Activated CD4-positive, alpha-beta T cell treated with anti-CD3 and anti-CD28 coated beads, Interleukin-2, amount 50 U/mL, for 4 hours (primary cell): ENCODE results near the gene CAMSAP2.
A peak's percentile ranks its signal among the peaks of the same experiment; 100 is the strongest.

Source experiments
- DNase-seq, 2 experiments: peaks; one replicate each; pipeline ENCODE4 v3.0.0-alpha.2; 2020

CAMSAP2 gene

GRCh38 chr1:200901796-200902444, 163.2 kb downstream of the CAMSAP2 start:
- DNase-seq, result no peak

GRCh38 chr1:200903793-200904192, 165.1 kb downstream of the CAMSAP2 start:
- DNase-seq, result no peak

GRCh38 chr1:200904772-200905171, 166.1 kb downstream of the CAMSAP2 start:
- no peak for DNase-seq

GRCh38 chr1:200905411-200906052, 166.8 kb downstream of the CAMSAP2 start:
- peak in 1 of 2 experiments; percentile 31 for DNase-seq

- DNase-seq, result no peak
These were observed 167.8 kb downstream of the CAMSAP2 start for GRCh38 chr1:200906491-200906890.

- DNase-seq, result no peak
These were observed 169.0 kb downstream of the CAMSAP2 start for GRCh38 chr1:200907611-200908097.

- DNase-seq, result no peak
These were observed 169.6 kb downstream of the CAMSAP2 start for GRCh38 chr1:200908191-200908868.

- no peak for DNase-seq
These were observed 170.4 kb downstream of the CAMSAP2 start for GRCh38 chr1:200909071-200909470.

GRCh38 chr1:200909757-200910239, 171.1 kb downstream of the CAMSAP2 start:
- no peak for DNase-seq
